Measurements from ENCODE around the gene UNC13A.

DNA sequence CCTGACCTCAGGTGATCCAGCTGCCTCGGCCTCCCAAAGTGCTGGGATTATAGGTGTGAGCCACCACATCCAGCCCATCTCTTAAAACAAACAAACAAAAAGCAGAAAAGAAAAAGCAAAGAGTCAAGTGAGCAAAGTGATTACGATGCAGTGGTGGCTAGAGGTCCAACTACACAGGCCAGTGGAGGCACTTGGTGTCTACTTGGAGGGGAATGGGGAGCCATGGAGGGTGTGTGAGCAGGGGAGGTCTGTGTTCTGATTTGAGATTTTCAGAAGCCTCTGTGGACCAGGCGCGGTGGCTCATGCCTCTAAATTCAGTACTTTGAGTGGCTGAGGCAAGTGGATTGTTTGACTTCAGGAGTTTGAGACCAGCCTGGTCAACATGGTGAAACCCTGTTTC, 126.1 kb downstream of the UNC13A start:
- TF ChIP-seq, protein P1, sequence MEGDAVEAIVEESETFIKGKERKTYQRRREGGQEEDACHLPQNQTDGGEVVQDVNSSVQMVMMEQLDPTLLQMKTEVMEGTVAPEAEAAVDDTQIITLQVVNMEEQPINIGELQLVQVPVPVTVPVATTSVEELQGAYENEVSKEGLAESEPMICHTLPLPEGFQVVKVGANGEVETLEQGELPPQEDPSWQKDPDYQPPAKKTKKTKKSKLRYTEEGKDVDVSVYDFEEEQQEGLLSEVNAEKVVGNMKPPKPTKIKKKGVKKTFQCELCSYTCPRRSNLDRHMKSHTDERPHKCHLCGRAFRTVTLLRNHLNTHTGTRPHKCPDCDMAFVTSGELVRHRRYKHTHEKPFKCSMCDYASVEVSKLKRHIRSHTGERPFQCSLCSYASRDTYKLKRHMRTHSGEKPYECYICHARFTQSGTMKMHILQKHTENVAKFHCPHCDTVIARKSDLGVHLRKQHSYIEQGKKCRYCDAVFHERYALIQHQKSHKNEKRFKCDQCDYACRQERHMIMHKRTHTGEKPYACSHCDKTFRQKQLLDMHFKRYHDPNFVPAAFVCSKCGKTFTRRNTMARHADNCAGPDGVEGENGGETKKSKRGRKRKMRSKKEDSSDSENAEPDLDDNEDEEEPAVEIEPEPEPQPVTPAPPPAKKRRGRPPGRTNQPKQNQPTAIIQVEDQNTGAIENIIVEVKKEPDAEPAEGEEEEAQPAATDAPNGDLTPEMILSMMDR (IDR thresholded peaks at IDR 0.05), result no peak
- TF ChIP-seq EZH2 (IDR thresholded peaks at IDR 0.05) (no peak), EZH2phosphoT487 (IDR thresholded peaks at IDR 0.05) (no peak)
